Stimulated activated CD4-positive, alpha-beta T cell treated with anti-CD3 and anti-CD28 coated beads, Interleukin-15, amount 100 ng/mL, for 48 hours (primary cell): Measurements from ENCODE around the gene RFX5.
"Not testable (repeated sequence)": the region's sequence is repeated elsewhere in the genome, so short reads cannot be mapped to it uniquely, and the experiment has no call there.

Source experiments
- DNase-seq, 2 donors: peaks; one replicate each; pipeline ENCODE4 v3.0.0-alpha.2; 2020; ENCODE audit warnings: low read depth in 2 of 2

The RFX5 gene

DNA sequence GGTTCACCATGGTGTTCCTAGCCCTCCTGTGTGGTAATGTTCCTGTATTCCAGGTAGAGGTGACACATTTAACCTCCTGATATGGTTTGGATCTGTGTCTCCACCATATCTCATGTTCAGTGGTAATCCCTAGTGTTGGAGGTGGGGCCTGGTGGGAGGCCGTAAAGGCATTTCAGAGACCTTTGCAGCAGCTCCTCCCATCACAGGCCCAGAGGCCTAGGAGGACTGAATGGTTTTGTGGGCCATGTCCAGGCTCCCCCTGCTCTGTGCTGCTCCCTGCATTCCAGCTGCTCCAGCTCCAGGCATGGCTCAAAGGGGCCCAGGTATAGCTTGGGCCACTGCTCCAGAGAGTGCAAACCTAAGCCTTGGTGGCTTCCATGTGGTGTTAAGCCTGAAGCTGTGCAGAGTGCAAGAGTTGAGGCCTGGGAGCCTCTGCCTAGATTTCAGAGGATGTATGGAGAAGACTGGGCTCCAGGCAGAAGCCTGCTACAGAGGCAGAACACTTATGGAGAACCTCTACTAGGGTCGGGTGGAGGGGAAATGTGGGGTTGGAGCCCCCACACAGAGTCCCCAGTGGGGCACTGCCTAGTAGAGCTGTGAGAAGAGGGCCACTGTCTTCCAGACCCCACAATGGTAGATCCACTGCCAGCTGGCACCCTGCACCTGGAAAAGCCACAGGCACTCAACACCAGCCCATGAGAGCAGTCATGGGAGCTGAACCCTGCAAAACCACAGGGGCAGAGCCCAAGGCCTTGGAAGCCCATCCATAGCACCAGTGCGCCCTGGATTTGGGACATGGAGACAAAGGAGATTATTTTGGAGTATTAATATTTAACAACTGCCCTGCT is 15.5 kb upstream of the RFX5 start:
- DNase-seq: no peak

- DNase-seq: no peak
Observed at GRCh38 chr1:151361883-151362282, 14.8 kb upstream of the RFX5 start.

- no peak for DNase-seq
Observed at GRCh38 chr1:151356696-151357095, 9.6 kb upstream of the RFX5 start.

- DNase-seq: no peak
Observed at GRCh38 chr1:151352021-151352718, 5.1 kb upstream of the RFX5 start.

GRCh38 chr1:151350323-151350722 is 3.3 kb upstream of the RFX5 start:
- not testable (repeated sequence) for DNase-seq

DNA sequence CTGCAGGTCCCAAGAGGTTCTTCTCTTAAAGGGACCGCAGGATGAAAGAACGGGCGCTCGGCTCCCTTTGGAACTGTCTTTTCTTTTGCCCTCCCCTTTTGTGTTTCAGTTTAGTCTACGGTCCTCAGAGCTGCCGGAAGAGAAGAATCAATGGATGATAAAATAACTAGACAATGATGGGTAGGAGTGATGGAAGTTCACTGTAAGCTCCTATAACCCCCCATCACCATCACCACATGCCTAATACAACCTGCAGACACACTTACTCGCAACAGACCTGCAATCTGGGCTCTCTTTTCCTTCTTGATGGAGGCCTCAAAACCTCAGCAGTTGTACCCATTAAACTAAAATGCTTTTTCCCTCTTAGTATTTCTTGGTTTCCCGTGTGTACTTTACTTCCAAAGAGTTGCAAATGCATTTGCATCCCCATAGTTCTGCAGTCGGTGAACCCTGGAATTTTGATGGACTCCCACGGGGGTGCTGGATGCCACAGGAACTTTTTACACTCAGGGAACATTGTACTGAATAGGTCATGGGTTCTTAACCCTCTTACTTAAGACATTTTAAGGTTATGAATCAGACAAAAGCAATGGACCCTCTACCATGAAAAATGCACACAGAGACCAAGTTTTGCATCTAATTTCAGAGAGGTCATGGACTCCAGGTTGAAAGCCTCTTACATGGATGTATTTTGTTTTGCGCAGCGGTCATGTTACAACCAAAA is 633 bp upstream of the RFX5 start:
- no peak for DNase-seq

DNA sequence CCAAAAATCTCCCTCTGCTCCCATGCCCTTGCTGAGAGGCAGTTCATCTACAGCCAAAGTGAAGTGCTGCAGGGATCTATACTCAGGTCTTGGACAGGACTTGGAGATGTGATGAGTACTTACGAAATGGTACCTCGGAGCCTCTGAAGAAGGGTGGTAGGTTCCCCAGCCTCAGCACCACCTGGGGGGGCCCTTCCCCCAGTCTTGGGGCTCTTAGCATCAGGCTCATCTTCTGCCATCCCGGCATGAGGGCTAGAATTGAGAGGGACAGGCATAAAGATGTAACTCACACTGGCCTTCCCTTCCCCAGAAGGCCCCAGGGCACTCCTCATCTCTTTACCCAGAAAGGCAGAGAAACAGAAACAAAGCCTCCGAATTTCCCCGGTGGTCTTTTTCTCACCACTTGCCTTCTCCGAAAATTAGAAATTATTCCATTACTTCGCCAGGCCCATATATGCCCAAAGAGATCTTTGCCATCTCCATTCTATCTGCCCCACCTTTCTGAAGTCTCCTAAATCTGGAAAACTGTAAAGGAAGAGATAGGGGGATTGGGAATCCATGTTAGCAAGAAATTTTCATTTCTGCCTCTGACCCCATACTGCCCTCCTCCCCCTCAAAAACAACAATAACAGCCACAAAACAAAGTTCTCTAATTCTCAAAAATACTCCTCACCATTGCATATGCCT is 827 bp downstream of the RFX5 start:
- DNase-seq: no peak

DNA sequence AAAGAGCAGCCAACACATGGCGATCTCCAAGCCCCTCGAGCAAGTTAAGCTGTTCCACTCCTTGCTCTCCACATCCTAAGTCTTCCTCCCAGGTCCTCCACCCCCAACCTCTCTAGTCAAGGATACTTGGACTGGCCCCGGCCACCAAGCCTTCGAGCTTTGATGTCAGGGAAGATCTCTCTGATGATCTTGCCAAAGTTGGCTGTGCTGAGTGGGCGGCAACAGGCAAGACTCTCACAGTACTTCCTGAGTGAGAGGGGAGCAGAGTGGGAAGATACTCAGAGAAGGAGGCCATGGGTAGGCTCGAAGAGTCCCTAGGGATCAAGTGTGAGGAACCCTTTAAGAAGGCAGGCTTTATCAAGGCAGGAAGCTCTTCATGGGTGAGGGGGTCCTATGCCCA is 2.8 kb downstream of the RFX5 start:
- no peak for DNase-seq

- no peak for DNase-seq
Observed at GRCh38 chr1:151343587-151343986, 3.5 kb downstream of the RFX5 start.

DNA sequence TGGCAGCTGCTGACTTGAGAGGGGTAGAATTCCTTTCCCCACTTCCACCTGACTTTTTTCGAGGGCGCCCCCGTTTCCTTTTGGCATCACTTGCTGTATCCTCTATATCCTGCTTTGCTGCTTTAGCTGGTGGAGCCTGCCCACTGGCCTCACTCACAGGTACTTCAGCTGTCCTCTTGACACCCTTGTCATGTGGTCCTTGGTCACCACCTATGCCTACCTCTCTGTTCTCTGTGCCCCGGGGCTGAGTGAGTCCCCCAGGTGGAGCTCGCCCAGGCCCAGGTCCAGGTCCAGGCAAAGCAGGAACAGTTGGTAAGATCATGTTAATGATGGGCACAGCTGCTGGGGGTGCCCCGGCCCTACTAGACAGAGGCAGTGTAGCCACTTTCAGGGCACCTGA is 4.5 kb downstream of the RFX5 start:
- DNase-seq: no peak

- no peak for DNase-seq
Observed at GRCh38 chr1:151342021-151342420, 5.0 kb downstream of the RFX5 start.

DNA sequence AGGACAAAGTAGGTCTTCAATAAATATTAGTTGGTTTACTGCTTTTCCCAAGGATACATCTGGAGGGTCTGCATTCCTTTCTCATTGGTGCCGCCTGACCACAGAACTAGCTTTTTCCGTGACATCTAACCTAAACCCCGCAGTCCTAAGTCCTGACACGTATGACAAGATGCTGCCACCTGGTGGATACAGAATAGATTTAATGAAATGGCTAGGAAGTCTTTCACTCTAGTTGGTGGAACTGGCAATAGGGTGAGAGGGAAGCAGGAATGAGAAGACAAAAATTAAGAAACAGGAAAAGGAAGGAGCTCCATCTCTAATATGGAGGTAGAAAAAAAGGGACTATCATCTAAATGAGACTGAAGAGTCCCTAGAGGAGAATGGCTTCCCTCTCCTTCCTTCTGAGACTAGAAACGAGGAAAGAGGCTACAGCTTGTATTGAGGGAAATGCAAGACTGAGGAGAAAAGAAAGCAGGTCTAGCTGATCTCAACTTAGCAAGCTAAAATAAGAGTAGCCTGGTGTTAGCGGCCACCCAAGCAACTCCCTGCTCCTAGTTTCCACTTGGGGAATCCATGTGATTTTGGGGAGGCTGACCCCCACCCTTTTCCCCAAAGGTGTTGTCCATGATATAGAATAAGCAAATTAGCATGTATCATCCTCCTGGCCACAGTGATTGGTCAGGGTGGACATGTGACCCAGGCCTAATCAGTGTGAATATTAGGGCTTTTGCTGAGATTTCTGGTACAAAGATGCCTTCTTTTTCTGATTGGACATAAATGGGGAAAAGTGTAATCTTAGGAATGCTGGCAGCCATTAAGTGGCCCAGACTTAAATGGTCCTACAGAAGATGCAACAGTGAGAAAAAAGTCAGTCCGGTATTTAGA is 5.9 kb downstream of the RFX5 start:
- DNase-seq: peak; percentile 31 to 40

DNA sequence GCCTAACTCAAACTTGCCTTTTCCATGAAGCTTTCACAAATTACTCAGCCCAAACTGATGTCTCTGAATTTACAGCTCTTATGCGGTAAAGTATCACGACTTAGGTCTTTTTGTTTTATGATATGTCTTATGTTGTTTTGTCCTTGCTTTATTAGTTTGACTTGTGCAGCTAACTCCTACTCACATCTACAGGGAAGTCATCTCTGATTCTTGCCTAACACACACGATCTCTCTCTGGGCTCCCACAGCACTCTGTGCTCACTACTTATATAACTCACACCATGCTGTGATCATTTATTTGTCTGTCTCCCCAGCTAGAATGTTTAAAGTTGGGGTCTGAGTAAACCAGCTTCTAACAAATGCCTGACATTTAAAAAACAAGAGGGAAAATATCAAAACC is 10.5 kb downstream of the RFX5 start:
- no peak for DNase-seq

- DNase-seq: no peak
Observed at GRCh38 chr1:151334822-151335221, 12.2 kb downstream of the RFX5 start.

- no peak for DNase-seq
Observed at GRCh38 chr1:151327903-151328674, 19.0 kb downstream of the RFX5 start.

GRCh38 chr1:151327223-151327902 is 19.7 kb downstream of the RFX5 start, which contains the start of gene PI4KB:
TSS of gene PI4KB (minus strand) at chr1:151327416. CDS start at chr1:151316481, 10,935 bp downstream.
- DNase-seq: peak; percentile 79 to 90

- peak; percentile 31 to 50 for DNase-seq
Observed at GRCh38 chr1:151326619-151327222, 20.3 kb downstream of the RFX5 start.

DNA sequence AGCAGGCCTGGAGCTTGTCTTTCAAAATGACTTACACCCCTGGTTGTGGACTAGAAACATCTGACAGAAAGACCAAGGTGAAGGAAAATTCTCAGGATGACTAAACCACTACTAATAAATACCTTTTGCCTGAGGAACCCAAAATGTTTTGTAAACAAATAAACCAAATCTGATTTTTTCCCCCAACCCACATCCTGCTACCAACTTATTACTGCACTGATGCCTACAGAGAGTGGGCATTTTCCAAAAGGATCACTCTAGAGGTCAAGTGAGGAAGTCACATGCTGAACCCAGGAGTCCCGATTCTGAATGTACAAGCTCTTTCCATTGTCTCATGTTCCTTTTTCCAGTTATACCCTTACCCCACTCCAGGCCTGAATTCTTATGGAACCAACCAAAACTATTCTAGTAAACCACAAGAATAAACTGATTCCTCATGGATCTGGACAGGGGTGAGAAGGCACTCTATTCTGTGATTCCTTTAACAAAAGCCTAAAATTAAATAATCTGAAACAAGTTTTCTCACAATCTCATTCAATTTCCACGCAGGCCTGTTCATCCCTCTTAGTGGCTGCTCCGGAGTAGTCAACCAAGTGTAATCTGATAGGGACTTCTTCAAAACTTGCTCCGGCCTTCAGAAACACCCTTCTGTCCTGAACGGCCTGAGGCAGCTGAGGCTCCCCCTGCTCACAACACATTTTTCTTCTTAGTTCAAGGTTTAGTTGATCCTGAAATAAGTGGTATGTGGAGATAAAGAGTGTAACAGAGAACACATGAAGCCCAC is 21.2 kb downstream of the RFX5 start:
- DNase-seq: no peak
